Measurements from ENCODE around the gene LIMA1.
A peak's percentile ranks its signal among the peaks of the same experiment; 100 is the strongest.
"Not testable (repeated sequence)": the region's sequence is repeated elsewhere in the genome, so short reads cannot be mapped to it uniquely, and the experiment has no call there.

The LIMA1 gene

DNA sequence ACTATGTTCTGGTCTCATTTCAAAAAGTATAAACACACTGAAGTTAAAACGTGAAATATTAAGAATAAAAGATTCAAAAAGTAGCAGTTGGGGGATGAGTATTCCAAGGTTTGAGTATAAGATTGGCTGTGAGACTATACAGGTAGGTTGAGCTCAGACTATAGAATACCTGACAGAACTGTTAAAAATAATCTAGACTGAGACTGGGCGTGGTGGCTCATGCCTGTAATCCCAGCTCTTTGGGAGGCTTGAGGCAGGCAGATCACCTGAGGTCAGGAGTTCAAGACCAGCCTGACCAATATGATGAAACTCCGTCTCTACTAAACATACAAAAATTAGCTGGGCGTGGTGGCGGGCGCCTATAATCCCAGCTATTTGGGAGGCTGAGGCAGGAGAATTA lies 64.3 kb downstream of the LIMA1 start:
- FAIRE-seq; DNase-seq (ENCODE audit: low spot score): not testable (repeated sequence)

DNA sequence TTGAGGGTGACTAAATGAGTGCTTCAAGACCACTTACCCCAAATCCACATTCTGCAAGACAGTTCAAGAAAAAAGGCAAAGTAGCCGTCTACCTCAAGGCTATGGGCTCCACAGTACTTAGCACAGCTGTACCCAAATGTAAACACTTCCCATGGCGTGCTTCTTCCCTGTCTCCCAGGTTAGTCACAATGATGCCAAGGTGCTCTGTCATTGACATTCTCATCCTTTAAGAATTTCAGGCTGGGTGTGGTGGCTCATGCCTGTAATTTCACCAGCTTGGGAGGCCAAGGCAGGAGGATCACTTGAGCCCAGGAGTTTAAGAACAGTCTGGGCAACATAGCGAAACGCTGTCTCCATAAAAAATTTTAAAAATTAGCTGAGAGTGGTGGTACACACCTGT lies 64.9 kb downstream of the LIMA1 start:
- FAIRE-seq (no peak), DNase-seq (ENCODE audit: low spot score) (peak; percentile 65)

- DNase-seq (ENCODE audit: low spot score), result no peak
- no peak for FAIRE-seq
Observed at GRCh38 chr12:50217202-50217601, 66.1 kb downstream of the LIMA1 start.

GRCh38 chr12:50215033-50215432 lies 68.3 kb downstream of the LIMA1 start:
- DNase-seq (ENCODE audit: low spot score), result no peak
- FAIRE-seq, result no peak

DNA sequence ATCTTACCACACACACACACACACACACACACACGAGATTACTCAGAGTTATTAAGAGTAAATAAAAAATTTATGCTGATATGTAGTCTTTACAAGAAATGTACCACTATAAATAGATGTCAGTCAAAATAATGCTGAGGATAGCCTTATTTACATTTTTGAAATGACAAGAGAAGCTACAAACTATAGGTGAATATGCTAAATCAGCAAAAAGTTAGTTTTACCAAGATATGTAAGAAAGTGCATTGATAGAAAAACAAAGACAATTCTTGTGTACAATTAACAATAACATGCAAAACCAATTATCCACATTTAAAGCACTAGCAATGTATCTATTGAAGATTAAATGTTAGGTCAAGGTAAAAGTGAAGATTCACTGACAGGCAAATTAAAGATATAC lies 69.3 kb downstream of the LIMA1 start:
- FAIRE-seq (no peak), DNase-seq (ENCODE audit: low spot score) (no peak)

GRCh38 chr12:50213439-50213838 lies 69.9 kb downstream of the LIMA1 start:
- FAIRE-seq (no peak), DNase-seq (ENCODE audit: low spot score) (no peak)

DNA sequence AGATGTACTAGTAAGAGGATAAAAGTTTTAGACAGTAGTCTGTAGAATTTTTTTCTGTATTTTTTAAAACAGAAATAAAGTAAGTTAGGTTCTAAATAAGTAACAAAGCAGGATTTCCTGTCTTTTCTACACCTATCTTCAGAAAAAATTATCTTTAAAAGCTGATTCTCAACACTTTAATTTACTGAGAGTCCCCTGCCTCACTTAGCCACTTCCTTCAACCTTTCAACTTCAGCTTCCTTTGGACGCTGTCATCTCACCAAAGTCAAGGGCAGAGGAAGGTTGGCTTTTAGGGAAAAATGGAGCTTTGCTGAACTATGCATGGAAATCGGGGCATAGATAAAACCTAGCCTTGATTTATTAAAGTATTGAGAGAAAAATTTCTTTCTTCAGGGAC lies 71.3 kb downstream of the LIMA1 start:
- DNase-seq (ENCODE audit: low spot score) (no peak), FAIRE-seq (no peak)

DNA sequence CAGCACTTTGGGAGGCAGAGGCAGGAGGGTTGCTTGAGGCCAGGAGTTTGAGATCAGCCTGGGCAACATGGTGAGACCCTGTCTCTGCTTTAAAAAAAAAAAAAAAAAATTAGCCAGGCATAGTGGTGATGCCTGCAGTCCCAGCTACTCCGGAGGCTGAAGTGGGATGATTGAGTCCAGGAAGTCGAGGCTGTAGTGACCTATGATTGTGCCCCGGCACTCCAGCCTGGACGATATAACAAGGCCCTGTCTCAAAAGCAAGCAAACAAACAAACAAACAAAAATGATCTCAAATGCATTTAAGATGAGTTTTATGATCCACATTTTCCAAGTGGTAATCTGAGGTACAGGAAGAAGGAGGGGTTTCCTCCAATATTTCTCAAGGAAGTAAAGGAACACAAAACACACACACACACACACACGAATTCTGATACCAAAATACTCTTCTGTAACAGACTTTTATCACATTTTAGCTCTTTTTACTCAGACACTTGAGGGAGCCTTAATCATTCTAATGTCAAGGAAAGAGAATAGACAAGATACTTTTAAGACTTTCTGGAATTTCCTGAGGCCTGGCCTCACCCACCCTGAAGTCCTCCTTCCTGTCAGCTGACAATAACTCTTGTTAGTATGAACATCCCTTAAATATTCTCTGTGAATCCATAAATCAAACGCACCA lies 71.8 kb downstream of the LIMA1 start:
- no peak for DNase-seq (ENCODE audit: low spot score)
- FAIRE-seq, result no peak

- FAIRE-seq (no peak), DNase-seq (ENCODE audit: low spot score) (no peak)
Observed at GRCh38 chr12:50207424-50207823, 75.9 kb downstream of the LIMA1 start.

DNA sequence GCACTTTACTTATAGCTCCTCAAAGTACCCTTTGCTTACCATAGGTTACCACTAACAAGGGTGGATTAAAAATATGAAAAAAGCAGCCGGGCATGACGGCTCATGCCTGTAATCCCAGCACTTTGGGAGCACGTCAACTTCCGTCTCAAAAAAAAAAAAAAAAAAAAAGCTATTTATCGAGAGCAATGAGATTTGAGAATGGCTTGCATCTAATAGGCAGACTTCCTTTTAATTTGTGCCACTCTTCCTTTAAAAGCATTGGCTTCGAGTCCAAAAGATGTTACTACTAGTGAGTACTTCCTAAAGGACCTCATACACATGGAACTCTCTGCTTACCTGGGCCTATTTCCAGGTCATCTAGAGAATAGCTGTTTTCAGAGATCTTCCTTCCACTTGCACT lies 77.7 kb downstream of the LIMA1 start:
- DNase-seq (ENCODE audit: low spot score) (no peak), FAIRE-seq (no peak)

- no peak for FAIRE-seq
- peak; percentile 57 for DNase-seq (ENCODE audit: low spot score)
Observed at GRCh38 chr12:50203691-50204090, 79.6 kb downstream of the LIMA1 start.

GRCh38 chr12:50201987-50202521 lies 81.3 kb downstream of the LIMA1 start:
- FAIRE-seq (peak; percentile 77), DNase-seq (ENCODE audit: low spot score) (peak; percentile 89)

DNA sequence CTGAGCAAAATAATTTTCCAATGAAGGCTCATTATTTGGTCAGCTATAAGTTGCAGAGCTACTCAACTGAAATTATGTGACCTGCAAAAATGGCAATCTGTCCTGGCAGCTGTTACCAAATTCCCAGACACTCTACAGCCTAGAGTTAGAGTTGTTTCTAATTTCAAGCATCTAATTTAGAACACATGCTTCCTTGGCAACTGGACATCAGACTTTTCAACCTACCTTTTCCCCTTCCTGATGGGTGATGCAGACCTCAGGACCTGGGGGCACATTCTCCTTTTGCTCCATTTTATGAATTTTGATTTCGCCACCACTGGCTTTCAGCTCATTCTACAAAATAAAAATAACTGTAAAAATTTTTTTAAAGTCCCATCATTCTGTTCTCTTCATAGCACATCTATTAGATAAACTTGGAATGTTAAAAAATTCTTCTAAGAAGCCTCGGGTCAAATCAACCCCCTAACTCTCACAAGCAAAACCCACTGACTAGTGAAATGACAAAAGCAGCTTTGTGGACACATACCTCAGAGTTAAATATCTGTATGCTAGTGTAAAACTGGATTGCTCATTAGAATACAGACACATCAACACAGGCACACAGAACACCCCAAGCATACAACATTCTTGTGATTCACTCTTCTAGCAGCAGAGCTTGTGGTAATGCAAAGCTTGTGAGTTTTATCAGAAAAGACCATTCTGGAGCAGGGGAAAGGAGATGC lies 82.6 kb downstream of the LIMA1 start:
- DNase-seq (ENCODE audit: low spot score), result peak; percentile 57
- no peak for FAIRE-seq

GRCh38 chr12:50198829-50199228 lies 84.5 kb downstream of the LIMA1 start:
- DNase-seq (ENCODE audit: low spot score) (no peak), FAIRE-seq (no peak)

DNA sequence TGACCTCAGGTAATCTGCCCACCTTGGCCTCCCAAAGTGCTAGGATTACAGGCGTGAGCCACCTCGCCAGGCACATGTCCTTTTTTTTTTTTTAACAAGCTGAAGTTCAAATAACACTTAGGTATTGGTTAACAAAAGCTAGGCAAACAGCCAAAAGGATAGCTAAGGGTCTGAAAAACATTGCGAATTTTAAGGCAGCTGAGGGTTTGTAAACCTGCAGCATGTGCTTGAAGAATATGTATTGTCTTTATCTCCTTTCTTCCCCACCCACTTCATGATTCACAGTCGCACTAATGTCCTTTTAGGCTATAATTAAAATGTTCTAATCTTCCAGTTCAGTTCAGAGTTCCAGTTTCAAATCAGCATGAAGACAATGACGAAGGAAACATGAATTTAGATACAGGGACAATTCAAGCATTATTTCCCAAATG lies 86.0 kb downstream of the LIMA1 start:
- FAIRE-seq (no peak), DNase-seq (ENCODE audit: low spot score) (no peak)

- no peak for FAIRE-seq
Observed at GRCh38 chr12:50196537-50196936, 86.8 kb downstream of the LIMA1 start.

DNA sequence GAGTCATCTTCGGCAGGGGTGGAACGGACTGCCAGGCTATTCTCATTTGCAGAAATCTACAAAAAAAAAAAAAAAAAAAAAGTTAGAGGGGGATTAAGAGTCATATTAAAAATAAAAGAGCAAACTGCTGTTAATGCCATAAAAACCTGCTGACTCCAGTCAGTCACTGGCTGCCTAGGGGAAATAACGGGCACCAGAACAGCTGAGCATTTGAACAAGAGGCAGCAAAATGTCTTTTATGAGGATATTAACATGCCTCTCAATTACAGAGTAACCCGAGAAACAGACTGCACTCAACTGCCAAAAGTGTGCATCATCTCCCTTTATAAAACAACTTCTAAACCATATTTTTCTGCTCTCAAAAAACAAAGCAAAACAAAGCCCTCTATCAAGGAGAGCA lies 87.5 kb downstream of the LIMA1 start:
- FAIRE-seq (no peak), DNase-seq (ENCODE audit: low spot score) (no peak)

More at GRCh38 chr12:50196537-50196936, 86.8 kb downstream of the LIMA1 start:
- DNase-seq (ENCODE audit: low spot score), result no peak

DNA sequence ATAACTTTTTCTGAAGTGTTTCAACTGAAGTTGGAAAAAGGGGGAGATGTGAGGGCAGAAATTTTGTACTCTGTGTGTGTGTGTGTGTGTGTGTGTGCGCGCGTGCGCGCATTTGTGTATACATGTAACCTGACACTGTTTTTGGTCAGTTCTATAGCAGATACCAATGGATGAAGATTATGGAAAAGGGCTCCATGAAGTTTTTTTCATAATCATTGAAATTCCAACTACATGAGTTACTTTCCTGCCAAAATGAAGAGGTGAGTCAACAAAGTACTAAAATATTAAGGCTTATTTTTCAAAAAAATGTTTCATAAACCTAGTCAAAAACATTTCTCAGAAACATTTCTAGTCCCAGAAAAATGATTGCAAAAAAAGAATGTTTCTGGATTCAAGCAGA lies 90.4 kb downstream of the LIMA1 start:
- FAIRE-seq, result no peak
- no peak for DNase-seq (ENCODE audit: low spot score)

DNA sequence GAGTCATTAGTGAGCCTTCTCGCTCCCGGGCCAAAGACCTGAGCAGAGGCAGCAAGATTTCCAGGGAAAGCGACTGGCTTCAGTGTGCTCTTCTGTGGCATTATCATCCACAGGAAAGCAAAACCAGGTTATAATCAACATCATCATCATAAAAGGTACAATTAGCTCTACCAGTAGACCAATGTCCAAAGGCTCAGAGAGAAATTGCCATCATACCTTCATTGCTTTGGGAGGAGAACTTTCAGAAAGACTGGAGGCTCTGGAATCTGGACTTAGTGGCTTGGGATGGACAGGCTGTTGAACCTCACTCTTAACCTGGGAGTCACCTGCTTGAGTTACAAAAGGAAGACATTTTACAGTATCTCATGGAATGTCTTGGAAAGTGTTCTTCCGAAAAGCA lies 91.1 kb downstream of the LIMA1 start:
- no peak for DNase-seq (ENCODE audit: low spot score)
- FAIRE-seq, result no peak

- no peak for FAIRE-seq
- no peak for DNase-seq (ENCODE audit: low spot score)
Observed at GRCh38 chr12:50190859-50191258, 92.5 kb downstream of the LIMA1 start.

DNA sequence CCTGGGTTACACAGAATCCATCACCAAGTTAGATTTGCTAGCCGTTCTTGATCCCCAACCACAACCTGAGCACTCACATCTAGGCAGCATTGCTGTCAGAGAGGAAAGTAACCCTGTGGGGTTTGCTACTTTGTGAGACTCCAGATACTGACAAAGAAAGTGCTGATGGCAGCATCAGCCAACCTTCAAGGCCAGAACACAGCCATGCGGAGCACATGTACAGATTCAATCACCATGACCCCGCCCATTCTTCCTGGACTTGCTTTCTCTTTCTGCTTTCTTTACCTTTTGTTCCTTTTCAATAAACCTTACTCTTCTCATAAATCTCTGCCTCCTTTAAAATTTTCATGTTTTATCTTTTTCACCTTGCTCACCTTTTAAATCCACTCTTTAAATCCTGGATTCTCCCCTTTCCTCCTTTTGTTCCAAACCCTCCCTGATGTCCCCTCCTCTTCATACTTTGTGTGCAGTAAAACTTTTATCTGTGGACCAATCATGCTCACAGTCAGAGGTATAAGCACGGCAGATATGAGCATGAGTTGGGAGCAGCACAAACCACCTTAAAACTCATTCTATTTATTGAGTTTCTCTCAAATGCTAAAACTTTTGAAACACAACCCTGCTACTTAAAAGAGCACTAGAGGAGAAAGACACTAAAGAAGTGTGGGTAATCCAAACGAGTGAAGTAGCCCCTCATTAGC lies 94.3 kb downstream of the LIMA1 start:
- DNase-seq (ENCODE audit: low spot score) (no peak), FAIRE-seq (no peak)

DNA sequence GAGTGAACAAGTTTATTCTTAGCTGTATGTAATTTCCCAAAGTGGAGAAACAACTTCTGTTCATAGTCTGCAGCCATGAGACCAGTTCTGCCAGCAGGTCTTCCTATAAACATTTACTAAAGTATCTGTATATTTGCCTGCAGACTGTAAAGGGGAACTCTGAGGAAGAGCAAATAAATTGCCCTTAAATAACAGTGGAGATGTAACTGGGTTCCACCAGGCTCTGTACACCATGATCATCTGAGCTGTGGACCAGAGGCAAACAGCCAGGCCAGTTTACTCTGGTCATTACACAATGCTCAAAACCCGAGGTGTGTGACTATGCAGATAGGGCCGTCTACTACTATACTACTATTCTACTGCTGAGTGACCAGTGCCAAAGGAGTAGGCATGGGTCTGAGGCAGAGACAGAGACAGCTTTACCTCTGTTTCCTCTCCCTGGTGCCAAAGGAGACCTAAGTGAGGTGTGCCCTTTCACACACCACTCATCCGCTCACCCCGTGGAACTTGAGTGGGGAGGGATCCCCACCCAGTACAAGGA lies 95.0 kb downstream of the LIMA1 start:
- FAIRE-seq, result no peak
- no peak for DNase-seq (ENCODE audit: low spot score)
